MCF 10A (cell line): ENCODE measurements around the gene FKBP5. TPM values are rescaled to one million over a fixed set of nuclear protein-coding genes. Genes with fewer than 3 reads are reported as not detected.
A peak's percentile ranks its signal among the peaks of the same experiment; 100 is the strongest.

ENCODE experiments used
- BruUV-seq: library from RNA; stranded (reverse); fragments of 400-500 nt; replicated peaks from 2 replicates; lab custom pipeline; 2021; lab: Mats Ljungman, UMichigan
- CTCF ChIA-PET: fragments of 300-600 bp; sonication (Branson Sonifier 250); formaldehyde crosslinking; extraction: SDS; loops from one replicate; lab custom pipeline; 2021; ENCODE audit warnings: antibody characterized with exemption, inconsistent platforms; lab: Yijun Ruan, JAX
- POLR2A ChIA-PET: fragments of 300-600, 350-650 bp; sonication (Branson Sonifier 250); formaldehyde crosslinking; extraction: SDS; loops from one replicate; lab custom pipeline; 2020; ENCODE audit warnings: antibody characterized with exemption, inconsistent platforms; lab: Yijun Ruan, JAX
- DNase-seq: peaks from one replicate; pipeline ENCODE4 v3.0.0-alpha.2; 2018; ENCODE audit not compliant: unreplicated experiment
- H3K27ac Mint-ChIP-seq: one replicate; pipeline ENCODE4 v1.8.0; 2022; ENCODE audit warnings: mild to moderate bottlenecking, low read depth, mixed read lengths; ENCODE audit not compliant: unreplicated experiment
- H3K27me3 Mint-ChIP-seq: one replicate; pipeline ENCODE4 v1.8.0; 2022; ENCODE audit warnings: mixed read lengths; ENCODE audit not compliant: insufficient read depth, unreplicated experiment
- H3K36me3 Mint-ChIP-seq: one replicate; pipeline ENCODE4 v1.8.0; 2022; ENCODE audit warnings: mild to moderate bottlenecking, moderate library complexity, mixed read lengths; ENCODE audit not compliant: insufficient read depth, unreplicated experiment
- H3K4me1 Mint-ChIP-seq: one replicate; pipeline ENCODE4 v1.8.0; 2022; ENCODE audit warnings: mixed read lengths; ENCODE audit not compliant: insufficient read depth, unreplicated experiment
- H3K4me3 Mint-ChIP-seq: one replicate; pipeline ENCODE4 v1.8.0; 2022; ENCODE audit warnings: mild to moderate bottlenecking, moderate library complexity, mixed read lengths; ENCODE audit not compliant: unreplicated experiment
- H3K9me3 Mint-ChIP-seq: one replicate; pipeline ENCODE4 v1.8.0; 2022; ENCODE audit warnings: mixed read lengths; ENCODE audit not compliant: unreplicated experiment
- intact Hi-C: fragments of 100-400 bp; cut with micrococcal nuclease; formaldehyde crosslinking; loops from 2 replicates; pipeline ENCODE4 v1.14.1; 2022
- total RNA-seq: library from RNA; stranded (reverse); gene quantifications from 2 replicates; pipeline ENCODE4 v1.2.3, GENCODE V29; 2022
- TF ChIP-seq, protein P1 (sequence below): fragments of 200-600 bp; IDR thresholded peaks from one replicate; pipeline ENCODE4 v1.8.0; 2022; ENCODE audit warnings: antibody characterized with exemption, mild to moderate bottlenecking; ENCODE audit not compliant: unreplicated experiment

Gene FKBP5
- total RNA-seq, 1 experiment from 2014 or later = 387 TPM

DNA sequence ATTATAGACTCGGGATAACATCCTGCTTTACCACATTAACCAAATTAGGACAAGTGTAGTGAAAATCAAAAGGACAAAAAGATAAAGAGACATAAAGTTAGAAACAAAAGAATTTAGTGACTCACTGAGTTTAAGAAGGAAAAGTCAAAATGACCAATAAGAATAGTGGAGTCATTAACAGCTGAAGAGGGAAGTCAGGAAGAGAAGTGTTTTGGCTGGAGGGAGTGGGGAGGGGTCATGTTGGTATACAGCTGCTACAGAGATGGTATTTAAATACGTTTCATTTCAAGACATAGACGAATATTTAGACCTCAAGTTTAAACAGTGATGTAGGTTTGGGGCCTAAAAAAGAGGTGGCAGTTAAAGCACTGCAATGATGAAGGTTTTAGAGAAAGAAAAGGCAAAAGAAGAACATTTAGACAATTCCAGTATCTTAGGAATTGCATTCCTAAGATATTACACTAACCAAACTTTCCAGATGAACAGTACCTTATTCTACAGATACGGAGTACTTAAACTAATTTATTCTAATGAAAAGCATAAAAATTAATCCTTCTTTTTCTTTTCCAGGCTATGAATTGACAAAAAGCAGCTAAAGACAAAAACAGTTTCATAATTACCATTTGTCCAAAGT is 10.6 kb downstream of the FKBP5 start:
- no peak for DNase-seq
- TF ChIP-seq, protein P1, sequence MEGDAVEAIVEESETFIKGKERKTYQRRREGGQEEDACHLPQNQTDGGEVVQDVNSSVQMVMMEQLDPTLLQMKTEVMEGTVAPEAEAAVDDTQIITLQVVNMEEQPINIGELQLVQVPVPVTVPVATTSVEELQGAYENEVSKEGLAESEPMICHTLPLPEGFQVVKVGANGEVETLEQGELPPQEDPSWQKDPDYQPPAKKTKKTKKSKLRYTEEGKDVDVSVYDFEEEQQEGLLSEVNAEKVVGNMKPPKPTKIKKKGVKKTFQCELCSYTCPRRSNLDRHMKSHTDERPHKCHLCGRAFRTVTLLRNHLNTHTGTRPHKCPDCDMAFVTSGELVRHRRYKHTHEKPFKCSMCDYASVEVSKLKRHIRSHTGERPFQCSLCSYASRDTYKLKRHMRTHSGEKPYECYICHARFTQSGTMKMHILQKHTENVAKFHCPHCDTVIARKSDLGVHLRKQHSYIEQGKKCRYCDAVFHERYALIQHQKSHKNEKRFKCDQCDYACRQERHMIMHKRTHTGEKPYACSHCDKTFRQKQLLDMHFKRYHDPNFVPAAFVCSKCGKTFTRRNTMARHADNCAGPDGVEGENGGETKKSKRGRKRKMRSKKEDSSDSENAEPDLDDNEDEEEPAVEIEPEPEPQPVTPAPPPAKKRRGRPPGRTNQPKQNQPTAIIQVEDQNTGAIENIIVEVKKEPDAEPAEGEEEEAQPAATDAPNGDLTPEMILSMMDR = no peak
- H3K36me3 Mint-ChIP-seq = peaks cover 100% of the 10 kb centered on the region
- CTCF ChIA-PET = interaction anchor here (2.9 kb wide), 1 partner anchor 15 kb away, joined by 8 read pairs; no protein-coding TSS in a partner anchor
- BruUV-seq = no TSS peak
- H3K4me1 Mint-ChIP-seq = peaks cover 58% of the 10 kb centered on the region
- H3K4me3 Mint-ChIP-seq = peak overlapping the region; percentile 52
- intact Hi-C loops = no loop called here
- peak overlapping the region; percentile 5 for H3K27ac Mint-ChIP-seq
- POLR2A ChIA-PET = interaction anchor here (0.7 to 25.9 kb wide), 11 partner anchors 8 to 78 kb away, joined by 3 to 1351 read pairs (median 7); partner anchors contain the start of genes ARMC12 and FKBP5
- H3K9me3 Mint-ChIP-seq = no peaks in the 10 kb centered on the region
- H3K27me3 Mint-ChIP-seq = no peaks in the 10 kb centered on the region

- Mint-ChIP-seq H3K4me3 (peak overlapping the region; percentile 52), H3K27me3 (no peaks in the 10 kb centered on the region), H3K36me3 (peaks cover 100% of the 10 kb centered on the region), H3K9me3 (no peaks in the 10 kb centered on the region), H3K4me1 (peaks cover 64% of the 10 kb centered on the region), H3K27ac (peak overlapping the region; percentile 5)
- CTCF ChIA-PET = interaction anchor here (2.9 kb wide), 1 partner anchor 14 kb away, joined by 8 read pairs; no protein-coding TSS in a partner anchor
- DNase-seq = no peak
- intact Hi-C loops = no loop called here
- POLR2A ChIA-PET = interaction anchor here (0.7 to 25.9 kb wide), 13 partner anchors 8 to 78 kb away, joined by 3 to 1351 read pairs (median 6); partner anchors contain the start of genes ARMC12 and FKBP5
- no TSS peak for BruUV-seq
- TF ChIP-seq, protein P1 = no peak
These were observed 11.3 kb downstream of the FKBP5 start for GRCh38 chr6:35677456-35677855.

- H3K9me3 Mint-ChIP-seq = no peaks in the 10 kb centered on the region
- H3K27ac Mint-ChIP-seq = no peak overlapping the region
- intact Hi-C loops = no loop called here
- H3K4me1 Mint-ChIP-seq = peaks cover 58% of the 10 kb centered on the region
- TF ChIP-seq, protein P1 = no peak
- no peak for DNase-seq
- ChIA-PET CTCF (interaction anchor here (0.7 to 2.9 kb wide), 2 partner anchors 11 to 13 kb away, joined by 4 to 8 read pairs; no protein-coding TSS in a partner anchor), POLR2A (interaction anchor here (4.1 to 25.9 kb wide), 3 partner anchors 8 to 53 kb away, joined by 43 to 1351 read pairs (median 285); partner anchors contain the start of genes ARMC12 and FKBP5)
- H3K27me3 Mint-ChIP-seq = no peaks in the 10 kb centered on the region
- no TSS peak for BruUV-seq
- peaks cover 99% of the 10 kb centered on the region for H3K36me3 Mint-ChIP-seq
- peak overlapping the region; percentile 43 for H3K4me3 Mint-ChIP-seq
These were observed 12.8 kb downstream of the FKBP5 start for GRCh38 chr6:35675871-35676459.

- ChIA-PET POLR2A (interaction anchor here (1.0 to 25.9 kb wide), 6 partner anchors 10 to 73 kb away, joined by 3 to 1351 read pairs (median 6); partner anchors contain the start of genes ARMC12 and FKBP5), CTCF (interaction anchor here (1.4 kb wide), 1 partner anchor 10 kb away, joined by 7 read pairs; no protein-coding TSS in a partner anchor)
- H3K36me3 Mint-ChIP-seq = peaks cover 96% of the 10 kb centered on the region
- peaks cover 51% of the 10 kb centered on the region for H3K4me1 Mint-ChIP-seq
- TF ChIP-seq, protein P1 = no peak
- intact Hi-C loops = no loop called here
- H3K27ac Mint-ChIP-seq = no peak overlapping the region
- no peaks in the 10 kb centered on the region for H3K27me3 Mint-ChIP-seq
- BruUV-seq = no TSS peak
- H3K4me3 Mint-ChIP-seq = peak overlapping the region; percentile 43
- DNase-seq = no peak
- no peaks in the 10 kb centered on the region for H3K9me3 Mint-ChIP-seq
These were observed 14.1 kb downstream of the FKBP5 start for GRCh38 chr6:35674594-35674993.
